OCI-M2 (cell line): ENCODE measurements around the gene RPH3AL.

Experiments used
- DNase-seq: peaks from one replicate; lab custom pipeline; 2025; ENCODE audit not compliant: unreplicated experiment; lab: John Stamatoyannopoulos, UW

RPH3AL gene

GRCh38 chr17:266219-266618 lies 86.4 kb downstream of the RPH3AL start:
- DNase-seq = no peak

- no peak for DNase-seq
Observed at GRCh38 chr17:265718-266117, 86.9 kb downstream of the RPH3AL start.

DNA sequence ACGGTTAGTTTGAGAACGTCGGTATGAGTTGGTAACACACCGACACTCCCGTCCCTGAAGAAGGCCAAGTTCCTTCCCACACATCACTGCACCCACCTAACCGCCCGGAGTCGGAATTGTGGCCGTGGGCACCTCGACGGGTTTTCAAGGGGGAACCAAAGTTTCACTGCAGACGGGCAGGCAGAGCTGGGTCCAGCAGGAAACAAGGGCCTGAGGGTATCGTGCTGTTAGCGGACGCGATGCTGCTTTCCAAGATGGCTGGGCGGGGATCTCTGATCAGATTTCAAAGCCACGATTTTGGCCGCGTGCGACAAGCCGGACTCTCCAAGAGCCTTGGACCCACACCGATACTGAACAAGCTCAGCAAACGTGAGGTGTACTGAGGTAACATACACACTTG lies 88.8 kb downstream of the RPH3AL start:
- DNase-seq = no peak

GRCh38 chr17:263271-263670 lies 89.3 kb downstream of the RPH3AL start:
- no peak for DNase-seq

DNA sequence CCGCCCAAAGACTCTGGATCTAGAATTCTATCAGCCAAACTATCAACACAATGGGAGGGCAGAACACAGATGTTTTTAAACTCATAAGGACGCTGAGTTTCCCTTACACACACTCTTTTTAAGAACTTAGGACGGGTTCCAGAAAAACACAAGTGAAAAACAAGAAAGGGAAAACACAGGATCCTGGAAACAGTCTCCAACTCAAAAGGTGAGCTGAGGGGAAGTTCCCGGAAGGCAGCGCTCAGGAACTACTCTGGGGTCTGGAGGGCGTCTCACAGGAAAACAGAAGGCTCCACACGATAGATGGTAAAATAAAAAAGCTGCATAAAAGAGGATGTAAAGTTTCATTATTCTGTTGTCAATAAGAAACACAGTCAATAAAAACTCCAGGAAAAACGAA lies 91.0 kb downstream of the RPH3AL start:
- DNase-seq = no peak

GRCh38 chr17:260944-261343 lies 91.7 kb downstream of the RPH3AL start:
- no peak for DNase-seq

DNA sequence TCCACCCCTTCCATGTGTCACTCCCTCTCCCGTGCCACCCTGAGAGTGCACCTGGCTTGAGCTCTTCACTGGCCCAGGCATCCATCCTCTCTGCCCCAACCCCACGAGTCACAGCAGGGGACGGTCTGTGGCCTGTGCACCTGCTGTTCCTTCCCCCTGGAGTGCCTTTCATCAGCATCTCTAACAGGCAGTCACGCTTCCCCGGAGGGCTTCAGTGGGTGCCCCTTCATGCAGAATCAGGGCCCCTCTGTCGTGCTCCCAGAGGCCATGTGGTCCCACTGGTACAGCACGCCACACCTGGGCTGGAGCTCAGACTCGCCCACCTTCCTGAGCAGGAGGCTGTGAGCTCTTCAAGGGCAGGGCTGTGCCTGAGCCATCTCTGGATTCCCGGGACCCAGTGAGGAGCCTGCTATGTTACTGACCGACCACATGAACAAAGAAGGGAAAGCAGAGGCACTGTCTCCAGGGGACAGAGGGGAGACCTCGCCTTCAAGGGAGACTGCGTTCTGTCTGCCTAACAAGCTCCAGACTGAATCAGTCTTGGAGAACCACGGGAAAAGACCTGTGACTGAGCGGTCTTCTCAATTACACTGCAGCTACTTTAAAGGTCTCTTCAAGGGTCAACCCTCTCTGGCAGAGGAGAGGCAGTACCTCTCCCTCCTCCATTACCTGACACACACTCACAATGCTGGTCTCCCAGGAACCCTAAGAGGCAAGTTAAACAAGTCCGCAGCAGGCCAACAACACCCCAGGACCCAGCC lies 92.4 kb downstream of the RPH3AL start:
- DNase-seq = no peak

- no peak for DNase-seq
Observed at GRCh38 chr17:259341-259976, 93.1 kb downstream of the RPH3AL start.

GRCh38 chr17:258906-259305 lies 93.7 kb downstream of the RPH3AL start:
- DNase-seq = no peak

- DNase-seq = no peak
Observed at GRCh38 chr17:258045-258734, 94.4 kb downstream of the RPH3AL start.

- no peak for DNase-seq
Observed at GRCh38 chr17:253091-253846, 99.3 kb downstream of the RPH3AL start.

DNA sequence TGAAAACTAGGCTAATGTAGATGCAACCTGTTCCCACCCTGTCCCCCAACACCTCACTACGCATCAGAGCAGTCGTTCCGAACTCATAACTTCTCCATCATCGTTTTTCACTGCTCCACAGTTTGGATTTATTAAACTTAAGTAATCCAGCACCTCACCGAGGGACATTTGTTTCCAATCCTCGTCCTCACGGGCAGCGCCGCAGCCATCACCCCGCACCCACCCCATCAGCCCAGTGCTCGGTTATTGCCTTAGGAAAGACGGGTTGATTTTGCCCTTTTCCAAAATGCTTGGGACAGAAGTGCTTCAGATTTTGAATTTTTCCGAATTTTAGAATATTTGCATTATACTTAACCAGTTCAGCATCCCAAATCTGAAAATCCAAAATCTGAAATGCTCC lies 100.2 kb downstream of the RPH3AL start:
- DNase-seq = no peak

DNA sequence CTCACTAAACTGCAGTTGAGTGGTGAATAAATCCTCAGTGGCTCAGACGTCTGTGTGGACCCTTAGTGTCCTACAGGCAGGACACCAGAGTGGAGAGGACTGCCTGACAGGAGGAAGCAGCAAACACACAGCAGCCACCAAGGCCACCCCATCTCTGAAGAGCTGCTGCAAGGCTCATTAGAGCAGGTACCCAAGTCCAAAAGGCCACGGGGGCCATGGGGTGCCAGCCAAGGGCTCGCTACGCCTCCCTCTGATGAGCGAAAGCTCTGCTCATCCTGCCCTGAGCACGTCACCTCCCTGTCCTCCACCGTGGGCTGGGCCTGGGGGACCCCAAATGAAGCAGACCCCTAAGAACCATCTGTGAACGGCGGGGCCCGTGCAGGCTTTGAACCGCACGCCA lies 101.1 kb downstream of the RPH3AL start:
- DNase-seq = no peak

GRCh38 chr17:250487-251300 lies 101.9 kb downstream of the RPH3AL start:
- no peak for DNase-seq

DNA sequence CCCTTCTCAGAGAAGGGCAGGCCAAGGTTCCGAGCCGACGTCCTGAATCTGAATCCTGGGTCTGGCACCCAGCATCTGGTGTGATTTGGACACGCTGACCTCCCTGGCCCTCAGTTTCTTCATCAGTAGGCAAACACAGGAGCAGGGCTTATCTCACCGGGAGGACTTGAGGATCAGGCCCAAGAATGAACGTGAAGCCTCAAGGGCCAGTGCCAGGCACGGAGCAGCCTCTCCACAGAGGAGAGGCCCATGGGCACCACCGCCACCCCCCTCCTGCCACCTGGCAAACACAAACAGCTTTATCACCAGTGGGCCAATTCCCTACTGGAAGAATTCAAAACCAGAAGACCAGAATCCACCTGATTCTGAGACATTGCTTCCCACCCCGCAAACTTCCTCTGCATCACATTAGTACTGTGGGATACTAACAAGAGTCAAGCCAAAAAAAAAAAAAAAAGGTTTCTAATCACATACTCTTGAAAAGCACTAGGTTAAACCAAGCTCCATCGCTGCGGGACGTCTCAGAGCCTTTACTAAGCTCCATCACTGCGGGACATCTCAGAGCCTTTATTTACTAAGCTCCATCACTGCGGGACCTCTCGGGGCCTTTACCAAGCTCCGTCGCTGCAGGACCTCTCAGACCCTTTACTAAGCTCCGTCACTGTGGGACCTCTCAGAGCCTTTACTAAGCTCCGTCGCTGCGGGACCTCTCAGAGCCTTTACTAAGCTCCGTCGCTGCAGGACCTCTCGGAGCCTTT lies 103.2 kb downstream of the RPH3AL start:
- DNase-seq = no peak

GRCh38 chr17:248337-249235 lies 104.0 kb downstream of the RPH3AL start:
- no peak for DNase-seq

DNA sequence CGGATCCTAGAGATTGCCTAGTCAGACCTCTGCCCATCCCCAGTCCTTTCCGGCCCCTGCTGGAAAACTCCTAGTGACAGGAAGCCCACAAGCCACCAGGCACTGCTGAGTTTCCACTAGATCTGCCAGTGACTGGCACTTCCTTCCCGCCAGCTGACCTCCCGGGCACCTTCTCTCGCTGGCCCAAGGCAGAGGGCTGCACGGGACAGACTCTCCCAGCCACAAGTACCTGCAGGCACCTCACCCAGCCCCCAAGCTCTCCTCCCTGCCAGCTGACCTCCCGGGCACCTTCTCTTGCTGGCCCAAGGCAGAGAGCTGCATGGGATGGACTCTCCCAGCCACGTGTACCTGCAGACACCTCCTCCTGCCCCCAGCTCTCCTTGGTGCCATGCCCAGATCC lies 104.8 kb downstream of the RPH3AL start:
- no peak for DNase-seq

GRCh38 chr17:246851-247421 lies 105.7 kb downstream of the RPH3AL start:
- DNase-seq = no peak

GRCh38 chr17:246226-246625 lies 106.4 kb downstream of the RPH3AL start:
- no peak for DNase-seq
